Right lobe of liver (tissue), 4 donors: Measurements from ENCODE around the gene NDUFB2.

ENCODE experiments used
- CTCF ChIP-seq, 4 donors: fragments of 200-600 bp in 3 of 4; fragments of 450-650 bp in 1 of 4; IDR thresholded peaks; one replicate each; pipeline versions ENCODE4 v1.5.1 to v1.8.0; 2016 to 2022; ENCODE audit warnings: antibody characterized with exemption in 4 of 4, mild to moderate bottlenecking in 2 of 4
- POLR2A ChIP-seq: fragments of 450-650 bp; IDR thresholded peaks from one replicate; pipeline ENCODE4 v1.6.1; 2017; ENCODE audit warnings: antibody characterized with exemption, mild to moderate bottlenecking
- donor health status: DM: no; HTN: no; CAD: no.
- donor health status: DM: no; HTN: no; CAD: no.
- donor health status: DM: no; HTN: yes; CAD: no.

GRCh38 chr7:140694592-140694991, 1.9 kb upstream of the NDUFB2 start:
- no peak for TF ChIP-seq CTCF (IDR thresholded peaks at IDR 0.05)
- no peak for TF ChIP-seq POLR2A
